Erythroblast (primary cell): ENCODE measurements around the gene KIF15.

Experiments
- GATA1 ChIP-seq: IDR thresholded peaks from 2 replicates; pipeline ENCODE4 v1.6.1; 2011; ENCODE audit warnings: low read depth, mild to moderate bottlenecking, control low read depth, low read length, moderate library complexity
- POLR2A ChIP-seq: IDR thresholded peaks from 2 replicates; pipeline ENCODE4 v1.6.1; 2011; ENCODE audit warnings: mild to moderate bottlenecking, low read length

DNA sequence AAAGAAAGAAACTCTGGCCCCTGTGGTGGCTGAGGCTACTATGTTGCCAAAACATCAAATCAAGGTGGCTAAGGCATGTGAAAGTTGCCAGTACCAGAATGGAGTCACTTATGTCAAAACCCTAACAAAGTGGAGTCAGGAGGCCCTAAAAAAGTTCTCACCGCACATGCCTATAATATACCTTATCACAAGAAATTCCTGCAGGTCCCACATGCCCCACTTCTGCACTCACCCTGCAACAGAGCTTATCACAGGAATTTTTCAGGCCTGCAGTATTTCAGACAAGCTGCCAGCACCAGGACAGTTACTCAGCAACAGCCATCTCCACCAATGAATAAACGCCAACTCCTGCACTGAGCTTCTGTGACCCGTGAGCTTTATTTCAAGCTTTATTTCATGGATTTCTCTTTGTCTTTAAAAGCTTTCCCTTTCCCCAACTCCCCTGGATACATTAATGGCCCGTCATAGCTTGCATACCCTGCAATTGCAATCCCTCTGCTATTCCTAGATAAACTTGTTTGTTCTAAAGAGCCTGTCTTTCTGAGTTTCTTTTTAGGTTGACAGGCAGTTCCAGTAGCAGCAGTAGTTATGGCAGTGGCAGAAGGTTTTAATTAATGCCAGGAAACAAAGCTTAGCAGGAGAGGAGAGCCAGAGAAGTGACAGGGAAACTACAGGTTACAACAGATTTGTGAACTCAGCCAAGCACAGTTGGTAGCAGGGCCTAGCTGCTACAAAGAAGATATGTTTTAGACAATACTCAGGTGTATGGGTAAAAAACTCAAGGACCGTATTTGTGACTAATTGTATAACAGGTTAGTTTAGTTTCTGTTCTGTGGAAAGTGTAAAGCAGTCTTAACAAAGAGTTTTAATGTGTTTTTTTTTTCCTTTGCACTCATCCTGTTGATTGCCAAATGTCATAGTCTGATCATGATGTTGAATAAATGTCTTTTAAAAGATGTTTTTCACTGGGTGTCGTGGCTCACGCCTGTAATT, 84.2 kb downstream of the KIF15 start:
- TF ChIP-seq POLR2A (no peak), GATA1 (no peak)
